GM15510 (cell line): ENCODE data around the gene LTF.

Experiments used
- POLR2A ChIP-seq: IDR thresholded peaks from 3 replicates; pipeline ENCODE4 v1.6.1; 2011; ENCODE audit warnings: borderline replicate concordance; ENCODE audit not compliant: insufficient read length; ENCODE audit errors: extremely low read depth

LTF gene

GRCh38 chr3:46416125-46416810 is 48.4 kb downstream of the LTF start:
- no peak for TF ChIP-seq POLR2A

- TF ChIP-seq POLR2A, result no peak
Measured at GRCh38 chr3:46414739-46415138, 50.0 kb downstream of the LTF start.

GRCh38 chr3:46413951-46414350 is 50.8 kb downstream of the LTF start:
- TF ChIP-seq POLR2A, result no peak

- no peak for TF ChIP-seq POLR2A
Measured at GRCh38 chr3:46412786-46413298, 51.9 kb downstream of the LTF start.

- TF ChIP-seq POLR2A, result no peak
Measured at GRCh38 chr3:46411271-46411670, 53.4 kb downstream of the LTF start.

GRCh38 chr3:46410669-46411068 is 54.0 kb downstream of the LTF start:
- no peak for TF ChIP-seq POLR2A

GRCh38 chr3:46409739-46410489 is 54.8 kb downstream of the LTF start:
- TF ChIP-seq POLR2A, result no peak

GRCh38 chr3:46408853-46409252 is 55.9 kb downstream of the LTF start:
- no peak for TF ChIP-seq POLR2A

GRCh38 chr3:46407970-46408369 is 56.7 kb downstream of the LTF start:
- TF ChIP-seq POLR2A, result no peak

- TF ChIP-seq POLR2A, result no peak
Measured at GRCh38 chr3:46406788-46407611, 57.7 kb downstream of the LTF start, which contains the start of the genes CCR5AS and CCRL2. TSS of gene CCR5AS (minus strand) at chr3:46407066. TSS of gene CCRL2 (plus strand) at chr3:46407259. CDS start at chr3:46408080, 821 bp downstream.

- TF ChIP-seq POLR2A, result no peak
Measured at GRCh38 chr3:46406443-46406787, 58.3 kb downstream of the LTF start.

- no peak for TF ChIP-seq POLR2A
Measured at GRCh38 chr3:46405301-46406019, 59.2 kb downstream of the LTF start.

- TF ChIP-seq POLR2A, result no peak
Measured at GRCh38 chr3:46401579-46401978, 63.1 kb downstream of the LTF start.

GRCh38 chr3:46400846-46401245 is 63.9 kb downstream of the LTF start:
- TF ChIP-seq POLR2A, result no peak
